Loucy (cell line): ENCODE measurements around the gene ANKRD45.
"Not testable (repeated sequence)": the region's sequence is repeated elsewhere in the genome, so short reads cannot be mapped to it uniquely, and the experiment has no call there.

ENCODE experiments used
- H2AFZ ChIP-seq: fragments of 200-600 bp; sonication (generic); 2 replicates; pipeline ENCODE4 v1.6.0; 2016; ENCODE audit warnings: antibody characterized with exemption, mild to moderate bottlenecking, low read length, moderate library complexity
- H3F3A ChIP-seq: fragments of 200-600 bp; 2 replicates; pipeline ENCODE4 v1.6.0; 2016; ENCODE audit warnings: antibody characterized with exemption, low read depth, mild to moderate bottlenecking
- H3K27me3 ChIP-seq: fragments of 200-600 bp; sonication (generic); 2 replicates; pipeline ENCODE4 v1.6.1; 2014; ENCODE audit warnings: low read length, mild to moderate bottlenecking; ENCODE audit not compliant: insufficient read depth, poor library complexity, severe bottlenecking
- H3K36me3 ChIP-seq: fragments of 200-600 bp; sonication (generic); 2 replicates; pipeline ENCODE4 v1.6.1; 2016; ENCODE audit warnings: low read length; ENCODE audit not compliant: insufficient read depth
- H3K4me1 ChIP-seq: fragments of 200-600 bp; sonication (generic); 2 replicates; pipeline ENCODE4 v1.5.1; 2014; ENCODE audit warnings: low read length, mild to moderate bottlenecking; ENCODE audit not compliant: insufficient read depth, poor library complexity, severe bottlenecking
- H3K4me2 ChIP-seq: fragments of 200-600 bp; sonication (generic); 2 replicates; pipeline ENCODE4 v1.6.0; 2014; ENCODE audit warnings: antibody characterized with exemption, low read length, low read depth, mild to moderate bottlenecking; ENCODE audit not compliant: poor library complexity, severe bottlenecking
- H3K4me3 ChIP-seq: fragments of 200-600 bp; sonication (generic); 2 replicates; pipeline ENCODE4 v1.5.1; 2014; ENCODE audit warnings: low read length, mild to moderate bottlenecking, mixed read lengths; ENCODE audit not compliant: poor library complexity, severe bottlenecking
- H3K79me2 ChIP-seq: fragments of 200-600 bp; sonication (generic); 2 replicates; pipeline ENCODE4 v1.6.1; 2014; ENCODE audit warnings: low read length; ENCODE audit not compliant: insufficient read depth
- H3K9ac ChIP-seq: fragments of 200-600 bp; sonication (generic); 2 replicates; pipeline ENCODE4 v1.6.0; 2014; ENCODE audit warnings: mild to moderate bottlenecking, low read depth, low read length, moderate library complexity; ENCODE audit not compliant: poor library complexity, severe bottlenecking
- H3K9me2 ChIP-seq: fragments of 200-600 bp; sonication (generic); replicated peaks from 2 replicates; pipeline ENCODE4 v1.6.1; 2016; ENCODE audit warnings: low read depth, low read length, mixed read lengths
- H3K9me3 ChIP-seq: fragments of 200-600 bp; sonication (generic); 2 replicates; pipeline ENCODE4 v1.6.1; 2014; ENCODE audit warnings: mild to moderate bottlenecking, antibody characterized with exemption, low read length, low read depth; ENCODE audit not compliant: insufficient read depth
- H4K20me1 ChIP-seq: fragments of 200-600 bp; sonication (generic); 2 replicates; pipeline ENCODE4 v1.6.0; 2014; ENCODE audit warnings: antibody characterized with exemption, low read length, mild to moderate bottlenecking; ENCODE audit not compliant: insufficient read depth, poor library complexity, severe bottlenecking
- EZH2phosphoT487 ChIP-seq: fragments of 200-600 bp; IDR thresholded peaks from 2 replicates; pipeline ENCODE4 v1.6.1; 2018; ENCODE audit warnings: antibody characterized with exemption, mild to moderate bottlenecking, moderate library complexity, borderline replicate concordance
- TF ChIP-seq, protein P1 (sequence below): fragments of 200-600 bp; sonication (generic); conservative IDR thresholded peaks from 2 replicates; pipeline ENCODE4 v1.5.1; 2014; ENCODE audit warnings: mild to moderate bottlenecking, antibody characterized with exemption, low read length

The ANKRD45 gene

DNA sequence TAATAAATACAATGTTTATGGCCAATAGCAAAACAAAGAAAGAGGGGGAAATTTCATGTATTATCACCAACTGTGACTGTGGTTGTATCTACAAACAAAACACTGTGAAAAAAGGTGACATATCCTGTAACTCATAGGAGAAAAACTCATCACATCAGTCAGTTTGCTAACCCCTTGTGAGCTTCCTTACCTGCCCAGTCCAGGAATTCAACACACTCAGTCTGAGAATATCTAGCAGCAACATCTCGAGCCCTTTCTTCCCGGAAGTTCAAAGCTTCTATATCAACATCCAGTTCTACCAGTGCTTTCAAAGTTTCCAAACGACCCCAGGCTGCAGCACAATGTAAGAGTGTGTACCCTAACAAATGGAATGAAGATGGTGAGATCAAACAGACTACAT lies 23.0 kb downstream of the ANKRD45 start:
- H3K27me3 ChIP-seq: no peaks in the 10 kb centered on the region
- no peak overlapping the region for H2AFZ ChIP-seq
- H3K36me3 ChIP-seq: no peaks in the 10 kb centered on the region
- no peaks in the 10 kb centered on the region for H4K20me1 ChIP-seq
- no peak overlapping the region for H3K9ac ChIP-seq
- no peak for TF ChIP-seq EZH2phosphoT487
- TF ChIP-seq, protein P1, sequence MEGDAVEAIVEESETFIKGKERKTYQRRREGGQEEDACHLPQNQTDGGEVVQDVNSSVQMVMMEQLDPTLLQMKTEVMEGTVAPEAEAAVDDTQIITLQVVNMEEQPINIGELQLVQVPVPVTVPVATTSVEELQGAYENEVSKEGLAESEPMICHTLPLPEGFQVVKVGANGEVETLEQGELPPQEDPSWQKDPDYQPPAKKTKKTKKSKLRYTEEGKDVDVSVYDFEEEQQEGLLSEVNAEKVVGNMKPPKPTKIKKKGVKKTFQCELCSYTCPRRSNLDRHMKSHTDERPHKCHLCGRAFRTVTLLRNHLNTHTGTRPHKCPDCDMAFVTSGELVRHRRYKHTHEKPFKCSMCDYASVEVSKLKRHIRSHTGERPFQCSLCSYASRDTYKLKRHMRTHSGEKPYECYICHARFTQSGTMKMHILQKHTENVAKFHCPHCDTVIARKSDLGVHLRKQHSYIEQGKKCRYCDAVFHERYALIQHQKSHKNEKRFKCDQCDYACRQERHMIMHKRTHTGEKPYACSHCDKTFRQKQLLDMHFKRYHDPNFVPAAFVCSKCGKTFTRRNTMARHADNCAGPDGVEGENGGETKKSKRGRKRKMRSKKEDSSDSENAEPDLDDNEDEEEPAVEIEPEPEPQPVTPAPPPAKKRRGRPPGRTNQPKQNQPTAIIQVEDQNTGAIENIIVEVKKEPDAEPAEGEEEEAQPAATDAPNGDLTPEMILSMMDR: no peak
- H3K4me3 ChIP-seq: no peak overlapping the region
- H3K9me3 ChIP-seq: no peaks in the 10 kb centered on the region
- no peaks in the 10 kb centered on the region for H3K4me1 ChIP-seq
- no peak overlapping the region for H3K4me2 ChIP-seq
- no peaks in the 10 kb centered on the region for H3K79me2 ChIP-seq
- no peaks in the 10 kb centered on the region for H3F3A ChIP-seq
- H3K9me2 ChIP-seq: 0 out of 2 replicates have a peak, but pooled peaks cover 3% of the 10 kb centered on the region

GRCh38 chr1:173642450-173643139 lies 27.1 kb downstream of the ANKRD45 start:
- H3F3A ChIP-seq, H3K4me1 ChIP-seq, H3K36me3 ChIP-seq, H3K79me2 ChIP-seq, H3K27me3 ChIP-seq, H3K9me3 ChIP-seq, H3K4me3 ChIP-seq, H4K20me1 ChIP-seq, H3K9ac ChIP-seq, H2AFZ ChIP-seq, H3K9me2 ChIP-seq, H3K4me2 ChIP-seq: not testable (repeated sequence)

DNA sequence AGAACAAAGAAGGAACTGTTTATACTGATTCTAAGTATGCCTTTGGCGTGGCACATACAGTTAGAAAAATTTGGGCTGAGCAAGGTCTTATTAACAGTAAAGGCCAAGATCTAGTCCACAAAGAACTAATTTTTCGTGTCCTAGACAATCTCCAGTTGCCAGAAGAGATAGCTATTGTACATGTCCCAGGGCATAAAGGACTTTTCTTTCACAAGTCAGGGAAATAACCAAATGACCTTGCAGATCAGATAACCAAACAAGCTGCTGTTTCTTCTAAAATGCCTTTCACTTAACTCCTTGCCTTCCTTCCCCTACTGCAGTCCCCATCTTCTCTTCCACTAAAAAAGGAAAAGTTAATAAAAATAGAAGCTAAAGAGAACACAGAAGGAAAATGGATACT lies 30.5 kb downstream of the ANKRD45 start:
- H3K9ac ChIP-seq: no peak overlapping the region
- no peaks in the 10 kb centered on the region for H3K9me3 ChIP-seq
- H3K79me2 ChIP-seq: no peaks in the 10 kb centered on the region
- no peaks in the 10 kb centered on the region for H4K20me1 ChIP-seq
- H3K9me2 ChIP-seq: no peaks in the 10 kb centered on the region
- TF ChIP-seq, protein P1: no peak
- H2AFZ ChIP-seq: no peak overlapping the region
- no peak overlapping the region for H3K4me3 ChIP-seq
- no peak overlapping the region for H3K4me2 ChIP-seq
- H3K36me3 ChIP-seq: no peaks in the 10 kb centered on the region
- H3K27me3 ChIP-seq: no peaks in the 10 kb centered on the region
- no peaks in the 10 kb centered on the region for H3K4me1 ChIP-seq
- no peaks in the 10 kb centered on the region for H3F3A ChIP-seq
